A172 (cell line): ENCODE measurements around the gene RNF149. TPM values are rescaled to one million over a fixed set of nuclear protein-coding genes. Genes with fewer than 3 reads are reported as not detected.
"Not testable (repeated sequence)": the region's sequence is repeated elsewhere in the genome, so short reads cannot be mapped to it uniquely, and the experiment has no call there.

Source experiments
- DNase-seq: peaks from one replicate; pipeline ENCODE4 v3.0.0-alpha.2; 2015; ENCODE audit warnings: low spot score
- total RNA-seq: library from RNA; depleted of rRNA; stranded (reverse); fragments of >200 nt; shearing (Covaris generic); gene quantifications from 2 replicates; pipeline ENCODE4 v1.2.3, GENCODE V29; 2014

RNF149 gene
- total RNA-seq, 1 experiment from 2014 or later: 21.9 TPM

DNA sequence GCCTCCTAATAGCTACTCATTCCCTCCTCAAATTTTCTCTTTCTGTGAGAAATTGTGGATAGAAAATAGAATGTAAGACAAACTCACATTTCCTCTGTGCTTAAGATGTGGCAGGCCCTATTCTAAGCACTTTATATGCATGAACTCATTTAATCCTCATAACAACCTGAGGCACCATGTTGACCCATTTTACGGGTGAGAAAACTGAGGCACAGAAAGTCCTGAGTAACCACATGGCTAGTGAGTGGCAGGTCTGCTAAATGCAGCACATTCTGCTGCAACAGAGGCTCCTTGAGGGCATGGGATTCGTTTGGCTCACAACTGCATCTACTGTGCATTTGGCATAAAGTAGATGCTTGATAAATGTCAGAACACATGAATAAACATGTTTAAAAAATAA, 22.7 kb upstream of the RNF149 start:
- no peak for DNase-seq

DNA sequence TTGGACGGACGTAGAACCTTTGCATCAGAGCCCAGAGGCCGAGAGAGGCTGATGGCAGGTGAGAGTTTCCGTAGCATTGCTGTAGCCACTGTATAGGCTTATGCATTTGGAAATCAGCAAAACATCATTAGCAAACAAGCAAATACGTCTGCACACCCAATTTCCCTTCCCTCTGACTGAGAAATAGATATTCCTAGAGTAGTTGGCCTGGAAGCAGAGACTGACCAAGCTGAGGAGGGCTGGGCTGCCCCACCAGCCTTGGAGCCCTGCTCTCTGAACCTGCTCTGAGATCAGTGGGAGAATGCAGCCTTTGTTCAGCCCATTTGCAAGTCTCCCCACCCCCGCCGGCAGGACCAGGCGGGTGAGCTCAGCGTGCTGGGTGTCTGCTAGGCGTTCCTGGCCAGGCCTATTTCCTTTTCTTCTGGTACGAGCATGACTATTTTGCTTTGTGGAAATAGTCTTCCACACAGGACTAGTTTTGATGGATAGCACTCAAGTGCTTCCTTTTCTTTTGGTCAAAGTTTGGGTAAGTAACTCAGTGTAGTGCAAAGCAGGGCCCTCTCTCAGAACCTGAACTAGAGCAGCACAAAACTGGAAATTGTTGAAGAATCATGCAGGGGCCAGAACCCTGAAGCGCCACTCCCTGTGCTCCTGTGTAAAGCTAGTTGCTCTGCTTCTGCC, 21.9 kb upstream of the RNF149 start:
- no peak for DNase-seq

- no peak for DNase-seq
Observed at GRCh38 chr2:101329026-101329425, 20.5 kb upstream of the RNF149 start.

- DNase-seq: peak; percentile 46
Observed at GRCh38 chr2:101328474-101329007, 20.0 kb upstream of the RNF149 start.

- no peak for DNase-seq
Observed at GRCh38 chr2:101327863-101328394, 19.4 kb upstream of the RNF149 start.

- DNase-seq: no peak
Observed at GRCh38 chr2:101325425-101325824, 16.9 kb upstream of the RNF149 start.

DNA sequence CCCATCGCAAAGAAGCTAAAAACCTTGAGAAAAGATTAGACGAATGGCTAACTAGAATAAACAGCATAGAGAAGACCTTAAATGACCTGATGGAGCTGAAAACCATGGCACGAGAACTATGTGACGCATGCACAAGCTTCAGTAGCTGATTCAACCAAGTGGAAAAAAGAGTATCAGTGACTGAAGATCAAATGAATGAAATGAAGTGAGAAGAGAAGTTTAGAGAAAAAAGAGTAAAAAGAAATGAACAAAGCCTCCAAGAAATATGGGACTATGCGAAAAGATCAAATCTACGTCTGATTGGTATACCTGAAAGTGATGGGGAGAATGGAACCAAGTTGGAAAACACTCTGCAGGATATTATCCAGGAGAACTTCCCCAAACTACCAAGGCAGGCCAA, 8.1 kb upstream of the RNF149 start:
- DNase-seq: not testable (repeated sequence)

GRCh38 chr2:101311696-101312017, 3.2 kb upstream of the RNF149 start:
- no peak for DNase-seq

DNA sequence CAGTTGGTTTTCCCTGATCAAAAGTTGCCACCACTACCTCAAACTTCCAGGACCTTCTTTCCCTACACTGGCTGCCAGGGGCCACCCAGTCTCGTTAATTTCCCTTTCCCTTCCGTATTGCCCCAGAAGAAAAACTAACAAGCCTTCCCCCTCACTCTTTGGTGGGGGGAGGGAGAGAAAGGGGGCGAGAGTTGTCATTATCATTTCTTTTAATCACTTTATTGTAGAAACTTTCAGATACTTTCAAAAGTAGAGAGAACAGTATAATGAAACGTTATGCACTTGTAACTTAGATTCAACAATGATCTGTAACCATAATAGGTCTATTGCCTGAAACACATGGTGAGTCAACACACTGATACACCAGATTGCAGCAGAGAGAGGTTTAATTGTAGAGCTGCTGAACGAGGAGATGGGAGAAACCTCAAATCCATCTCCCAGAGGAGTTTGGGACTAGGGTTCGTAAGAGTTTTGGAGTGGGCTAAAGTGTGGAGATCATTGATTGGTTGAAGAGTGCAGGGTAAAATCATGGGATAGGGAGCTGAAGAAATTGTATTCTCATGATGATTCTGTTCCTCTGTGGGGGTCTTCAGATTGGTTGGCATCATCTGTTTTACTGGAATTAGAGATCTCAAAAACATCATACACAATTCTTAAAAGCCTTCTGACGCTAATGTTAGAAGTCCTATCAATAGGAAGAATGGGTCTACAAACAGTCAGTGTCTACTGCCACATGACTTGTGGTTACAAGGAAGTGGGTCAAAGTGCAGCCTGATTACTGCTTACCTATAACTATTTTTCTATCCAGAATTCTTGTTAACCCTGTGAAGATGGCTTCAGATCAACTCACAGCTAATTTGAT, 2.6 kb upstream of the RNF149 start:
- DNase-seq: no peak

GRCh38 chr2:101310090-101310833, 1.8 kb upstream of the RNF149 start:
- no peak for DNase-seq

- DNase-seq: no peak
Observed at GRCh38 chr2:101307950-101308431, 510 bp downstream of the RNF149 start.

DNA sequence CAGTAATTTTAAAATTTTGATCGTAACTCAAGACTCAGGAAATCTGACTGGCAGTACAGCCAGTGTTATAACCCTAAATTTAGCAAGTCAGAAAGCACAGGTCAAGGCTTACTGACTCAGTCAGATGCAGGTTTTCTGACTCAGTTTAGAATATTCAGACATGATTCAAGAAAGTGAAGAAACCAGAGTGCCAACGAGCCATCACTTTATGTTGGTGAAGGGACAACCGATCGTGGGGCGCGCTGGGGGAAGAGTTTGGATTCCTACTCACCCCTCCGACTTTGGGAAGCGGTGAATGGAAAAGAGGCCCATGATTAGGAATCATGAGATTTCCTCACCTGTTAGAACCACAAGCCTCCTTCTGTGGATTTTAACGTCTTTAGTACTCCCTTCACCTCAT, 998 bp downstream of the RNF149 start:
- no peak for DNase-seq

- DNase-seq: no peak
Observed at GRCh38 chr2:101306410-101306809, 2.1 kb downstream of the RNF149 start.

DNA sequence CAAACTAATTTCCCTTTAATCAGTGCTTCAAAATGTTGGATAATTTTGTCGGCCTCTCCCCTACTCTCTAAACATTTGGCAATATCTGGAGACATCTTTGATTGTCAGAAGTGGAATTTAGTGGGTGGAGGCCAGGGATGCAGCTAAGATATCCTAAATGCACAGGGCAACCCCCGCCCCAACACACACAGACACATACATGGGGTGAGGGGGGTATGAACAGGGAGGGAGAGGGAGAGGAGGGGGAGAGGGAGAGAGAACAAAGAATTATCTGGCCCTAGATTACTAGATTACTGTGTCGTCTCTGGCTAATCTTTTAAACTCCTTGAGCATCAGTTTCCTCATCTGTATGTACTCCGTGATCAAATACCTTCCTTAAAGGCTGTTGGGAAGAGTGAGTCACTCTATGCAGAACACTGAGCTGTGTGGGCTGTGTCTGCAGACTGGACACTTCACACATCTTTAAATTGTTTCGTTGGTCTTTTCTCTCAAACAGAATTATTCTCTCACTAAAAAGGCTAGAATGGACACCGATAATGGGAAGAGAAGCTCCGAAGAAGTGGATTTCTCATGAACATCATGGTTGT, 2.9 kb downstream of the RNF149 start:
- no peak for DNase-seq

GRCh38 chr2:101305035-101305434, 3.5 kb downstream of the RNF149 start:
- no peak for DNase-seq

DNA sequence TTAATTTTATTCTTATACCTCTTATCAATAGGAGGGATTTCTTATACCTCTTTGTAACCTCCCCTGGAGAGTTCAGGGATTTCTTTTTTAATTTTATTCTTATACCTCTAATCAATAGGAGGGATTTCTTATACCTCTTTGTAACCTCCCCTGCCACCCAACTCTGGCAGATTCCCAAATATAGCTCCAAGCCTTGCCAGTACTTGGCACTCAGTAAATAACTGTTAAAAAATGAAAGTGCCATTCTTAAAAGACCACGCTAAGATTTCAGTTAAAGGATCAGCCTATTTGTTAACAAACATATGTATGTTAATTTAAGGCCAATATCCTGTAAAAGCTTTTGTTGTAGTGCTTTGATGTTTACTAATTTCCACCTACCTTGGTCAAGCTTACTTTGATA, 4.8 kb downstream of the RNF149 start:
- DNase-seq: no peak

- no peak for DNase-seq
Observed at GRCh38 chr2:101302016-101302415, 6.5 kb downstream of the RNF149 start.

- no peak for DNase-seq
Observed at GRCh38 chr2:101300836-101301235, 7.7 kb downstream of the RNF149 start.

DNA sequence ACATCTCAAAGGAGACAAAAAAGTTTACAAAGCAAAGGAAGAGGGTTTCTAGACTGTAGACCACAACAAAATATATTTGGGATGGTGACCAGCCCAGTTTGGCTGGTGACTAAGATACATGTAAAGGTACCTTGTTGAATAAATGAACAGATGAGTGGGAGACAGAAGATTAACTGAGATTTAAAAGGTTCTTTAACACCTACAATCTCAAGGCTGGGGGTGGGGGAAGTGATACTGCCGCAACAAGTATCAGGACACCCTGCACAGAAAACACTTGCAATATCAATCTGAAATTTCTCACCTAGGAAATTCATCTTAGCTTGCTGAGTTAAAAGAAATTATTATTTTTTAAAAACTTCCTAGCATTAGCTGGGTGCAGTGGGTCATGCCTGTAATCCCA, 8.3 kb downstream of the RNF149 start:
- DNase-seq: no peak

DNA sequence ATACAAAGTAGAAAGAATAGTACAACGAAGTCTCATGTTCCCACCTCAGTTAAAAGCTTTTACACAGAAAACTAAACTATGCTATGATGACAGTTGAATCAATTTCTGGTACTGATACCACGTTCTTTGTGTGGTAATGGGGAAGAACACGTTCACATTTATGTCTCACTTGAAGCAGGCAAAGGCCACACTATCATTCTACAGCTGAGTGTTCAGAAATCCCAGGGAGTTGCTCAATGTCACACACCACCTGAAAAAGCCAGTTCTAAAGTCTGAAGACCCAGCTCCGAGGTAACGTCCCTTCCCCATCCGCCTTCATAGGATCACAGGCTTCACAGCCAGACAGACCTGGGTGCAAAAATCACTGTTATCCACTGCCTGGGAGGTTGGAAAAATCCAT, 8.9 kb downstream of the RNF149 start:
- no peak for DNase-seq

- no peak for DNase-seq
Observed at GRCh38 chr2:101297383-101297782, 11.1 kb downstream of the RNF149 start.

DNA sequence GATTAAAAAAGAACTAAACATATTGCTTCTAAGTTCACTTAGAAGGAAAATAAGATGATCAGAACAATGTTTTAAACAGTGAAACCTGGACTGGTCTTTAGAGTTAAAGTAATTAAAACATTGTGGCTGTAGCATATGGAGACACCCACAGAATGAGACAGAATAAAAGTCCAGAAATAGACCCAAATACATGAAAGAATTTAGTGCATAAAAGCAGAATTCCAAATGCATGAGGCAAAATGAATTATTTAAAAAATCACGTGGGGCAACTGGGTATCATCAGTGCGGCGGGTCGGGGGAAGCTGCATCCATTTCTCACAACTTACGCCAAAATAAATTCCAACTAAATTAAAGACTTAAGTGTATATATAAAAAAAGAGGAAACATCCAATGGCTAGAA, 12.1 kb downstream of the RNF149 start:
- DNase-seq: no peak
